HepG2 (cell line): ENCODE measurements around the gene IGF2BP3. TPM values are rescaled to one million over a fixed set of nuclear protein-coding genes. Genes with fewer than 3 reads are reported as not detected.

Experiments
- CREBL2 ChIP-seq: sonication (generic); formaldehyde crosslinking; IDR thresholded peaks from 2 replicates; pipeline ENCODE4 v1.8.1; 2023; ENCODE audit warnings: missing genetic modification reagents, mild to moderate bottlenecking, borderline replicate concordance
- EP300 ChIP-seq, 3 experiments: sonication (generic) in 1 of 3; formaldehyde crosslinking in 1 of 3; IDR thresholded peaks; 2 replicates each; pipeline versions ENCODE4 v1.5.1 to v1.6.1; 2011 to 2020; ENCODE audit warnings: low read depth in 2 of 3, low read length in 2 of 3, borderline replicate concordance in 1 of 3, improper control_type of control experiment in 1 of 3, mild to moderate bottlenecking in 1 of 3, missing genetic modification reagents in 1 of 3, moderate library complexity in 1 of 3
- ETS1 ChIP-seq: sonication (generic); formaldehyde crosslinking; IDR thresholded peaks from 2 replicates; pipeline ENCODE4 v1.4.0; 2020; ENCODE audit warnings: missing genetic modification reagents
- HBP1 ChIP-seq: IDR thresholded peaks from 2 replicates; pipeline ENCODE4 v1.6.1; 2016; ENCODE audit warnings: low read depth, control low read depth
- KAT7 ChIP-seq: IDR thresholded peaks from 2 replicates; pipeline ENCODE4 v1.6.1; 2018; ENCODE audit warnings: borderline replicate concordance, missing compliant biosample characterization
- NONO ChIP-seq, 2 experiments: fragments of 450-650 bp in 1 of 2; sonication (generic) in 1 of 2; formaldehyde crosslinking in 1 of 2; IDR thresholded peaks in 1 of 2; conservative IDR thresholded peaks in 1 of 2; 2 replicates each; pipeline versions ENCODE4 v1.6.1 to v1.8.0; 2017 to 2022; ENCODE audit warnings: mild to moderate bottlenecking in 1 of 2, missing genetic modification reagents in 1 of 2, moderate library complexity in 1 of 2
- RARG ChIP-seq: sonication (generic); formaldehyde crosslinking; IDR thresholded peaks from 2 replicates; pipeline ENCODE4 v1.4.0; 2020; ENCODE audit warnings: low read depth, mild to moderate bottlenecking, missing genetic modification reagents
- RELA ChIP-seq: sonication (generic); formaldehyde crosslinking; IDR thresholded peaks from 2 replicates; pipeline ENCODE4 v1.4.0; 2020; ENCODE audit warnings: missing genetic modification reagents
- RFXAP ChIP-seq: sonication (generic); formaldehyde crosslinking; IDR thresholded peaks from 2 replicates; pipeline ENCODE4 v1.4.0; 2020; ENCODE audit warnings: missing genetic modification reagents, borderline replicate concordance
- SMARCC2 ChIP-seq: fragments of 450-650 bp; IDR thresholded peaks from 2 replicates; pipeline ENCODE4 v1.6.1; 2017; ENCODE audit warnings: antibody characterized with exemption, mild to moderate bottlenecking
- SNAPC4 ChIP-seq: sonication (generic); formaldehyde crosslinking; IDR thresholded peaks from 2 replicates; pipeline ENCODE4 v1.4.0; 2020; ENCODE audit warnings: mild to moderate bottlenecking, missing genetic modification reagents
- SNRNP70 ChIP-seq: fragments of 200-400 bp; formaldehyde crosslinking; IDR thresholded peaks from 2 replicates; pipeline ENCODE4 v1.6.1; 2017; ENCODE audit warnings: mild to moderate bottlenecking, low read depth, low read length, moderate library complexity
- SRSF4 ChIP-seq: fragments of 200-400 bp; formaldehyde crosslinking; IDR thresholded peaks from one replicate; pipeline ENCODE4 v1.6.1; 2018; ENCODE audit warnings: mild to moderate bottlenecking, low read depth, low read length, moderate library complexity; ENCODE audit not compliant: poor library complexity, severe bottlenecking
- U2AF1 ChIP-seq: fragments of 200-400 bp; formaldehyde crosslinking; optimal IDR thresholded peaks from 2 replicates; pipeline ENCODE3; 2017; ENCODE audit warnings: mild to moderate bottlenecking, low read depth, low read length
- ZKSCAN8 ChIP-seq: IDR thresholded peaks from 2 replicates; pipeline ENCODE4 v1.6.1; 2016; ENCODE audit warnings: borderline replicate concordance, missing genetic modification reagents, missing compliant biosample characterization
- ZNF263 ChIP-seq: sonication (generic); formaldehyde crosslinking; IDR thresholded peaks from 2 replicates; pipeline ENCODE4 v1.4.0; 2020; ENCODE audit warnings: missing genetic modification reagents
- ZNF546 ChIP-seq: sonication (generic); formaldehyde crosslinking; conservative IDR thresholded peaks from 2 replicates; pipeline ENCODE4 v1.8.1; 2023; ENCODE audit warnings: mild to moderate bottlenecking, missing genetic modification reagents
- ZNF746 ChIP-seq: sonication (generic); formaldehyde crosslinking; IDR thresholded peaks from 2 replicates; pipeline ENCODE4 v1.8.0; 2022; ENCODE audit warnings: mild to moderate bottlenecking, missing genetic modification reagents
- ZNF75D ChIP-seq: sonication (generic); formaldehyde crosslinking; IDR thresholded peaks from 2 replicates; pipeline ENCODE4 v1.8.1; 2023; ENCODE audit warnings: missing genetic modification reagents, mild to moderate bottlenecking, borderline replicate concordance
- polyA plus RNA-seq, 8 experiments: library from polyadenylated mRNA; depleted of rRNA in 3 of 8; stranded (reverse) in 7 of 8; unstranded in 1 of 8; fragments of >200 nt; fragmentation: Illumina TruSeq in 4 of 8; extraction: Trizol in 4 of 8; gene quantifications; 2 replicates each; pipeline versions ENCODE4 v1.2.1 to v1.2.3, GENCODE V29; 2011 to 2016; ENCODE audit warnings: low read depth in 4 of 8, missing spikeins in 1 of 8, mixed read lengths in 1 of 8; ENCODE audit not compliant: insufficient read depth in 1 of 8
- total RNA-seq, 5 experiments: library from RNA; depleted of rRNA; stranded (reverse); fragments of >200 nt; fragmentation: Illumina TruSeq; extraction: Trizol; gene quantifications; 2 replicates each; pipeline ENCODE4 v1.2.3, GENCODE V29; 2016; ENCODE audit warnings: low read depth in 1 of 5

The IGF2BP3 gene
- total and polyA plus RNA-seq, 2 of the 13 experiments (the other 11 are each of a cell fraction or from before 2014, with no cell fraction given): 37.7 to 39.5 TPM

GRCh38 chr7:23293500-23294073, 176.7 kb downstream of the IGF2BP3 start (continued):
- peak; percentile 32; the same call in 1 of the 2 replicates for TF ChIP-seq HBP1
- no peak; the same call in 1 of the 2 replicates for TF ChIP-seq ZNF546 (CRISPR knock-in tag)
- 0 out of 2 replicates have a peak, but pooled peaks have one; percentile 48 for TF ChIP-seq RFXAP (CRISPR knock-in tag)
- TF ChIP-seq KAT7 (CRISPR knock-in tag): no peak; the same call in 1 of the 2 replicates
- TF ChIP-seq CREBL2 (CRISPR knock-in tag): no peak
- TF ChIP-seq ZNF746 (CRISPR knock-in tag): no peak
- TF ChIP-seq SRSF4: no peak
- TF ChIP-seq EP300 (IDR thresholded peaks at IDR 0.05; ENCODE audit: low read depth in 2 of 2, low read length in 2 of 2): peak; percentile 72 to 91; a peak in 3 of 4 replicates
- peak; percentile 85; the same call in 1 of the 2 replicates for TF ChIP-seq EP300 (CRISPR knock-in tag; IDR thresholded peaks at IDR 0.05; ENCODE audit: borderline replicate concordance)
- TF ChIP-seq ETS1: no peak
- peak; percentile 72 for TF ChIP-seq ZNF263
- TF ChIP-seq U2AF1: peak; percentile 61
- no peak for TF ChIP-seq RARG (CRISPR knock-in tag)
- no peak for TF ChIP-seq NONO (IDR thresholded peaks at IDR 0.05)
- TF ChIP-seq NONO (CRISPR knock-in tag; conservative IDR thresholded peaks at IDR 0.05): no peak; the same call in 1 of the 2 replicates
- 0 out of 2 replicates have a peak, but pooled peaks have one; percentile 4 for TF ChIP-seq SMARCC2
- no peak for TF ChIP-seq SNAPC4 (CRISPR knock-in tag)
- TF ChIP-seq ZNF75D (CRISPR knock-in tag): no peak
- no peak for TF ChIP-seq RELA
- TF ChIP-seq ZKSCAN8 (CRISPR knock-in tag): peak; percentile 22; the same call in 1 of the 2 replicates
- no peak for TF ChIP-seq SNRNP70
